Embryonic facial prominence (tissue), 1 donor: Measurements from ENCODE around the gene KCNC4.

Experiments used
- DNase-seq: peaks from one replicate; pipeline ENCODE4 v3.0.0-alpha.2; 2016; ENCODE audit errors: extremely low spot score

KCNC4 gene

DNA sequence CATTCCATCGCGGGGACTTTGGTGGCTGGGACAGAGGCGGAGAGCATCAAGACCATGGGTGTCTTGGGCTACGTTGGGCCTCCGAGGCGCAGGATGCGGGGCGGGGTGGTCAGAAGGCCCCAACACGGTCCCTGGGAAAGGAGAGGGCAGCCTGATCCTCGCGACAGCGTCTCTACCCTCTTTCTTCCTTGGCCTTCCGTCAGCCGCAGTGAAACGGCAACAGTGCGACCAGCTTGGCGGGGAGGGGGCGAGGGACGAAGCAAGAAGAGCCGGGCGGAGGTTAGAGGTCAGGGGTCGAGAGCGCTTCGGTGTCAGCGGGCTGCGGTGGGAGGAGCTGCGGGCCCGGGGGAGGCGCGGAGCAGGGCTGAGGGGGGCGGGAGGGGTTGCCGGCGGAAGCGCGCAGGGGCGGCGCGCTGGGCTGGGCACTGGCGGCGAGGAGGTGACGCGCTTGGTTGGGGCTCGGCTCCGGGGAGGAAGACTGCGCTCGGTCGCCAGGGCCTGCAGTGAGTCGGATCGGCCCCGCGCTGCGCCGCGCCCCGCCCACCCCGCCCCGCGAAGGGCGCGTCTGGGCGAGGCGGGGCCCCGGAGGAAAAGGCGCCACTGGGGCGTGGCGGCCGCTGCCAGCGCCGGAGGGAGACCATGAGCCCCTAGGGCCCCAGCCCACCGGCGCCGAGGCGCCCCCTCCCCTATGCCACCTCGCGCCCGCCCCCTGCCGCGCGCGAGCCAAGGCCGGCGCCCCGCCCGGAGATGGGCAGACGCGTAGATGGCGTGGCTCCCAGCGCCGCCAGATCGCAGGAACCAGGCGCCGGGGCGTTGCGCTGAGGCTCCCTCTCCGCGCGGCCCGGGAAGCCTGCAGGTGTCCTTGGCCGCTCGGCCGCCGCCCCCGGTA lies at the start of gene KCNC4:
Gene KCNC4, plus strand, starts transcription at position 600 of the 889 bp plus-strand sequence. CDS start 1,186 bp downstream, outside the sequence.
- DNase-seq: no peak

DNA sequence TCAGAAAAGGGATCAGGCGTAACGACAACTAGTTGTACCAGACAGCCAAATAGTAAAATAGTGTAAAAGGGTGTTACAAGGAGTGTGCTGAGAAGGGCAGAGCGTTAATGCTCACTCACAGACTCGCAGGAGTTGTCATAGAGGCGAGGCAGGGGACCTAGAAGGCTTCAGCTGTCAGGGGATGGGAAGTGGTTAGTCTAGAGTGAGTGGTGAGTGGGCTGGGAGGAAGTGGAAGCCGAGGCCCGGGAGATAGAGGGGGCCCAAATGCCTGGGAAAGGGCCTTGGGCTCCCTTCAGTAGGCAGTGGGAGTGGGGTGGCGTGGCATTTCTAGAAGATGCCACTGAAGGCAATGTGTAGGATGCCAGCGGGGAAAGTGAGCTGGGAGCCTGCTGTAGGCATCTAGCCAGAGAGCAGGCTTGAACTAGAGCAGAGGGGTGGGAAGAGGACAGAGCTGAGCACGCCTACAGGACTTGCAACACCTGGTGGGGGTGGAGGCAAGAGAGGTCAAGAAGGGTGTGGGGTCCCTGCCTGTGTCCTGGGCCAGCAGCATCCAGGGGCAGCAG lies 49.5 kb upstream of the KCNC4 start:
- DNase-seq: no peak

DNA sequence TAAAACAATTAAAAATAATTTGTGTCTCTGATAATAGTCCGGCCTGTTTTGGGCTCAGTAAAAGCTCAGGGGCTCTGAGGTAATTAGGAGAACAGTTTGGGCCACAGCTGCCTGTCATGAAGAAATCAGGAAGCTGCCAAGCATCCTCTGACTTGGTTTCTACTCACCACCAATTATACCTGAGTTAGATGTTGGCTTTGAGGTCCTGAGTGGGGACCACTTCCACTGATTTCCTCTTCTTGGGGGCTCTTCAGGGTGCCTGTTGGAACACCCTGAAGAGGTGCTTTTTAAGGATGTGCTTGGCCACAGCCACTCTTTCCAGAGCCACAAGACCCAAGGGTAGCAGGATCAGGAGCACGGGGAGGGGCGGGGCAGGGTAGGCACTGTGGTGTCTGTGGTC lies 48.9 kb upstream of the KCNC4 start:
- no peak for DNase-seq

DNA sequence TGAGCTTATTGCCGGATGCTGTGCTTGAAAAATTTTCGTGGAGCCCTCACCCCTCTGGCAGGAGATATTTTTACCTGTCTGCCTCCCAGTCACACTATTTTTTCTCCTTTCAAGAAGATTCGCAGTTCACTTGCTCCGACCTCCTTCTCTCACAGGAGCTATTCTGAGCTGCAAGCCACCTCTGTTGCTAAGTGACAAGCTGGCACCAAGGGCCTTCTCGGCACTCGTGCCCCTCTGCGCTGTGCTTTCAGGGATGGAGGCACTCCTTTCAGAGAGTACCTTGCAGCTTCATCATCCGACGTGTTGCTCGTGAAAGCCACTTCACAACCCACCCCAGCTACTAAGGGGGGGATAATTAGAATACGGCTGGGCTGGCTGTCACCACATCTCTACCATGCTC lies 48.3 kb upstream of the KCNC4 start:
- DNase-seq: no peak

DNA sequence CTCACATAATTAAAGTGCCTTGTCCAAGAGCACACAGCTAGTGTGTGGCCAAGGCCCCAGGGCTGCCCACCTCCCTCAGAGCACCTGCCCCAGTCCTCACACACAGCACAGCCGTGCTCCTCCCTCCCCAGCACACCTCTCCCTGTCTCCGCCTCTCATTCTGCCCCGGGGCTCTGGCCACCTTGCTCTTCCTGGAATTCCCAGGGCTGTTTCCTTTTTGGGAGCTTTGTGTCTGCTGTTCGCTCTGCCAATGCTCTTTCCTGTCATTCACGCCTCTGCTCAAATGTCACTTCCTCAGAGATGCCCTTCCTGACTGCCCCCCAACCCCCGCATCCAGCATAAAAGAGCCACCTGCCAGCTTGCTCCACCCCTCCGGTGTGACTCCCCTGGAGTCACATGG lies 46.5 kb upstream of the KCNC4 start:
- no peak for DNase-seq

DNA sequence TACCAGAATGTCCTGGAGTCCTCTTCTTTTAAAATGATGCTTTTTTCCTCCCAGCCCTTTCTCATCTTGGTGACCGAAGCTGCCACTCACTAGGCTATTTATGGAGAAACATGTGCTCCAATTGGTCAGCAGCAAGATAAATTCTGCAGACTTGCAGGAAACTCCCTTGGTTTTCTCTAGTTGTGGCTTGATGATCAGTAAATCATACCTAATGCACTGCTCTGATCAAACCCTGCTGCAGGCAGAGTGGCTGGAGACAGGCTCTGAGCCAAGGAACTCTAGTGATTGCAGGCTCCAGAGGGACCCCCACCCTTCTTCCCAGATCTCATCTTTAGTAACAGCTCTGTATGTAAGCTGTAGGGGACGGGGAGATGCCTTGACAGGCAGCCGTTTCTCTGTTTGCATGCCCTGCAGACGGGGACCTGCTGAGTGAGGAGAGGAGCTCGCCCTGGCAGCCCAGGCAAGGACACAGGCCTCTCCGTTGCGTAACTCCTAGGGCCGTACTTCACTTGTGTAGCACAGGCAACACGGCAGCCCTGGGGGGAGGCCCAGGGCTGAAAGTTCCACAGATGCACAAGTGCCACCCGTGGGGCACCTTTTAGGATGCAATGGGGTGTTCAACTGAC lies 45.3 kb upstream of the KCNC4 start:
- no peak for DNase-seq

DNA sequence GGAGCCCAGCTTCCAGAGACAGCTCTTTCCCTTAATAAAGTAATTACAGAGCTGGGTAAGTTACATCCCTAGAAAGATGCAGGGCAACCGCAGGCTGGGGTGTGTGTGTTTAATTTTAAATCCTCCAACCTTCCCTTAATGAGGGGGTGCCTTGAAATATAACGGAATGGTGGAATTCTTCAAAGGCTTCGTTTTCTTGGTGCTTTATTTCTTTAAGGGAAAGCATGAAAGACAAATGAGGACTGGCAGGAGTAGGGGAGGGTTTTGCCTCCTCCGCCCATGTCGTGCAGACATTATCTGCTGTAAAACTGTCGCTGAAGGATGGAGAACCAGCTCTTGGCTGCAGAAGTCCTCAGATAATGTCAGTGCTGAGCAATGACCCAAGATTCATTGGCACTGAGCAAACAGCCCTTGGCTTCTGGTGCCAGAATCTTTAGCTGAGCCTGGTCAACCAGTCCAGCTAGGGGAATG lies 44.3 kb upstream of the KCNC4 start:
- DNase-seq: no peak

DNA sequence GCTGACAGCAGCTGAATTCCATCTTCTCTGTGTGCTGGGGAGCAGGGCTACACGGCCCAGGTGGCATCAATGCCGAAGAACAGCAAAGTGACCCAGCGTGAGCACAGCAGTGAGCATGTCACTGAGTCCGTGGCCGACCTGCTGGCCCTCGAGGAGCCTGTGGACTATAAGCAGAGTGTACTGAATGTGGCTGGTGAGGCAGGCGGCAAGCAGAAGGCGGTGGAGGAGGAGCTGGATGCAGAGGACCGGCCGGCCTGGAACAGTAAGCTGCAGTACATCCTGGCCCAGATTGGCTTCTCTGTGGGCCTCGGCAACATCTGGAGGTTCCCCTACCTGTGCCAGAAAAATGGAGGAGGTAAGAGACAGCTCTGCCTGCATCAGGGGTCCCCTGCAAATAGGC lies 43.3 kb upstream of the KCNC4 start:
- DNase-seq: no peak

DNA sequence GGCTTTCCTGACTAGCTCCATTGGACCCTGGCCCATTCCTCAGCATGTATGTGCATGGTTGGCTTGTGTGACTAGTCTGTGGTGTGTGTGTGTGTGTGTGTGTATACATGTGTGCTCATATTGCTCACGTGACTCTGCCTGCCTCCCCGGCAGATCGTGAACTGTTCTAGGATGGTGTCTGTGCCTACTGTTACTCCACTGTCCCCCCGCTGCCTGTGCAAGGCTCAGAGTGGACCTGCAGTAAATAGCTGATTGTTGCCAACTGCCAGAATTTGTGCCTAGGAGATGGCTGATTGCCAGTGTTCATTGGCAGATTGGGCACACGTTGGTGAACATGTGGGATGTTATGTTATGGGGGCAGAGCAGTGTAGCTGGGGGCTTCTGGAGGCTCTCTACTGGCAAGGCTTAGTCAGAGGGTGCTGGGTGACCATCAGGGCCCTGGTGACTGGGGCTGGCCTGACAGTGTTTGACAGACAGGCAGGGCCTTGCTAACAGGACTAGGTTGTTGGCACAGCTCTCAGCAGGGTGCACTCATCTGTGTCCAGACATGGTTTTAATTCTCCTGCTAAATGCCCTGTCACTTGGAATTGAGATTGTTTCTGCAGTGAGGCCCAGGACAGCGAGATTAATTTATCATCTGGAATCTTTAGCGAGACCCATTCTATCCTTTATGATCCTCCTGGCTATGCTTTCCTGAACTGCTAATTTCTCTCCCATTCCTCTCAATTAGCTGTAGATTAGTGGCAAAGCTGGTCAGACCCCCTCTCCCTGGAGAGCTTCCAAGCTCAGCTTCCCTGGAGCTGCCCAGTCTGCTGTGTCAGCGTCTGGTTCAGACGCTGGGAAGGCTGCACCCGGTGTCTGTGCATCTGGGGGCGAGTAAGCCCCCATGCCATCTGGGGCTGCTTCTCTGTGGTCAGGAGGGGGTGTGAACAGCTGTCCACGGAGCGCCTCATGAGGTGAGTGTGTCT lies 39.1 kb upstream of the KCNC4 start:
- DNase-seq: no peak

DNA sequence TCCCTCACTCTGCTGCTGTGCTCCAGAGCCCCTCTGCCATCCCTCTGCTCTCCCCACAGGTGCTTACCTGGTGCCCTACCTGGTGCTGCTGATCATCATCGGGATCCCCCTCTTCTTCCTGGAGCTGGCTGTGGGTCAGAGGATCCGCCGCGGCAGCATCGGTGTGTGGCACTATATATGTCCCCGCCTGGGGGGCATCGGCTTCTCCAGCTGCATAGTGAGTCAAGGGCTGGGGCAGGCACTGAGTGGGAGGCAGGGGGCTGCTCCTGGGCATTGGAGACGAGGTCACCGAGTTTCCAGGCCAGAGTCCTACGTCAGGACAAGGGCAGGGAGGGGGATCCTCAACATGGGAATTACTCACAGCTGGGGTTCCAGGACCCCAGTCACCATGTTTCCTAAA lies 38.1 kb upstream of the KCNC4 start:
- no peak for DNase-seq

DNA sequence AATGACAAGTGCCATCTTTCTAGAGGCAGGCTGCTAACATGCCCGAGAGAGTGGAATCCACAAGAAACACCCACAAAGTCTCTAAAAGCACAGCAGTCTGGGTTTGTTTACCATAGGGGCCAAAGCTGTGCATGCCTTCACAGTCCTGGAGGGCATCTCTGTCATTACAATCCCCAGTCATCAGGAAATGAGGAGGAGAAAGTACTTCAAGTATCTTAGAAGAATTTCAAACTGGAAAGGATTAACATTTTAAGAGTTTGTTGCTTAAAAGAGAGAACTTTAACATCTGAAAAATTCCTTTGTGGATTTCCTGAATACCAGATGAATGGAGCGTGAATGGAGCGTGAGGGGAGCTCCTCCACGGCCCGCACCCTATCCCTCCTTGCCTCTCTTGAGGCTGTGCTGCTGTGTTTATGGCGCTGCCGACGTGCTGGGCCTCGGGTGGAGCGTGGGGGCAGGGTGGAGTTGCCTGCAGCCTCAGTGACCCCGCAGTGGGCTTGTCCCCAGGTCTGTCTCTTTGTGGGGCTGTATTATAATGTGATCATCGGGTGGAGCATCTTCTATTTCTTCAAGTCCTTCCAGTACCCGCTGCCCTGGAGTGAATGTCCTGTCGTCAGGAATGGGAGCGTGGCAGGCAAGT lies 36.5 kb upstream of the KCNC4 start:
- no peak for DNase-seq

DNA sequence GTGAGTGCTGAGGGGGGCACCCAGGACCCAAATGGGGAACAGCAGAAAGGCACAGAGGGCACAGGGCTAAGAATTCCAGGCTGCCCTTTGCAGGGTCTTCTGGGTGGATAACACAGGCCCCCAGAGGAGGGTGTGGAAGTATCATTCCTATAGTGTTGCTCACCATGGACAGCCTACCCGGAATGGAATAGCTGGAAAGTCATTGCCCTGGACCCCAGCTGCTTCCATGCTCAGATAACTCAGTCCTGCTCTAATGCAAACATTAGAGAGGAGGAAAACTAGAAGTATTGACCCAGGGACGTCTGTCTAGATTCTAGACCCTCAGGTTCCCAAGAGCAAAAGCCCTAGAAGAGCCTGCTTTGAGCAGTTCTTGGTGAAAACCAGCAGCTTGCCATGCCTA lies 35.2 kb upstream of the KCNC4 start:
- DNase-seq: no peak

DNA sequence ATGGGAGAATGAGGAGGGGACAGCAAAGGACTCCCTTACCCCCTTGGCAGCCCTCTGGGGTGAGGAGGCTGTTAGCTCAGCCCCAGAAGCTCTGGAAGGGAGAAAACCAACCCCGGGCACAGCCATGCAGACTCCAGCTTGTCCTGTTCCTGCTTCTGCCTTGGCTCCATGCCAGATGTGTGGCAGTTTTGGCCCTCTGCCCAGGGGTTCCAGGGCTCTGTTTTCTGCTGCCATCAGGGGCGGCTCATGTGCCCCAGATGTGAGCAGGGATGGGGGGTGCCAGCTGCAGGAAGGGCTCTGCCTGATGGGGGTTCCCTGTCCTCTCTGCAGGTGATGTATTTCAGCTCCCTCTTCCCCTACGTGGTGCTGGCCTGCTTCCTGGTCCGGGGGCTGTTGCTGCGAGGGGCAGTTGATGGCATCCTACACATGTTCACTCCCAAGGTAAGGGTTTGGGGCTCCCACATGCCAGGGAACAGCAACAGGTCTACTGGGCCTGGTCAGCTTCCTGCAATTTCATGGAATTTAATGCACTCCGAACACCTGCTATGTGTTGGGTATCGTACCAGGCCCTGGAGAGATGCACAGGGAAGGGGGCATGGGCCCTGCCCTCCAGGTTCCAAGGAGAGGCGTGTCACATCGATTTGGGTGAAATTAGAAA lies 33.7 kb upstream of the KCNC4 start:
- no peak for DNase-seq

DNA sequence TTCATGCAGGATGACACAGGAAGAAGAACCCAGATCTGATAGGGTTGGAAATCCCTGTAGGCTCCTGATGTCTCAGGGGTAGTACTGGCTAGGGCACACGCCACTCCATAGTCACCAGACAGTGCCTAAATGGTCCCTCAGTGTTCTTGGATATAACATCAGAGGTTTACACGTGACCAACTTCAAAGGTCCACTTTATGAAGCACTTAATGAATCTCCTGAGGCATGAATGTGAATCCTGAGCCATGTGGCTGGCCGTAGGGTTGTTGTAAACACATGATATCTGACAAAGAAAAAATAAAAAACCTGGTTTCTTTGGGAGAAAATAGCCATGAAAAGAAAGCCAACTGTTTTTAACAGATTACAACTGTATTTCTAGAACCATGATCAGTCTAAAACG lies 32.3 kb upstream of the KCNC4 start:
- DNase-seq: no peak

DNA sequence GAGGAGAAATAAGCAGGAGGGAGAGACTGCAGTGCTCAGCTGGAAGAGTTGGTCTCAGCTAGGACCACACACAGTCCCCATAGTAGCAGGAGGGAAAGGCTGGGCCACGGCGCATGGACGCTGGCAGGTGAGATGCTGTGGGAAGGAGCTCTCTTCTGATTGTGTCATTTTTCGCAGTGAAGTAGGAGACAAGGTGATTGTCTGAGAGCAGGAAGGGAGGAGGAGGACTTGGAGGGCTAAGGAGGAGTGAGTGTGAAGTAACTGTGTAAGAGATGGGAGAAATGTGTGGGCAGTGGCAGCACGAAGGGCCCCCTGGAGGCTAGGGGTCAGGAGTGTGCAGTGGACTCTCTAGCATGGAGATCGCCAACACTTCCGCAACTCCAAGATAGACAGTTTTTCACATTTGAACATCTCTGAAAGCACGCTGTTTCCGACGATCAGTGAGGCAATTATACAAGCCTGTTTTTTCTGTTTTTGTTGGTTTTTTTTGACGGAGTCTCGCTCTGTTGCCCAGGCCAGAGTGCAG lies 26.4 kb upstream of the KCNC4 start:
- DNase-seq: no peak

DNA sequence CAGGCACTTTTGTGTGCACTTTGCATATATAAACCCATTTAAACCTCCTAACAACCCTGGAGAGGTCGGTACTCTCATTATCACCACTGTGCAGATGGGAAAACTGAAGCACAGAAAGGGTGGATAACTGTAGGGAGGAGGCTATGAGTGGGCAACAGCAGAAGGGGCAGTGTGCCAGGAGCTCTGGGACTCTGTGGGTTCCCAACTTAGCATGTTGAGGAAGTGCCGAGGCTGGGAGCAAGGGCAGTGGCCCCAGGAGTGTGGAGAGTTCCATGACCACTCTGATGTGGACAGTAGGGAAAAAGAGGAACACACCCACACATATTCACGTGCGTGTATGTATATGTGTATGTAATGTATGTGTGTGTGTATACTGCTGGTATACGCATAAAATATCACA lies 25.7 kb upstream of the KCNC4 start:
- DNase-seq: no peak

DNA sequence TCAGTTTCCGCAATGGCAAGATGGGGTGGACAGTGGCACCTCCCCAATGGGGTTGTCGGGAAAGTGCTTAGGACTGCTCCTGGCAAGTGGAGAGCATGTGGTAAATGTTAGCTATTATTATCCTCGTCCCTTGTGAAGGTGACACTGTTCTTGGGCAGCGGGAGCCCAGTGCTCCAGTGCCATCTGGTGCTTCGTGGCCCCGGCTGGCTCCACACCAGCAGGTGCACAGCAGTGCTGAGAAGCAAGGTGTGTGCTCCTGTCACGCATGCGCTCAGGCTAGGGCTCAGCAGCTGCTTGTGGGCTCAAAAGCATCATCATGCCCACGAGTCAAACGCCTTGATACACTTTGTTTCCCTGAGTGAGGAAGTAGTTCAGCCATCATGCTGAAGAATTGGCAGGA lies 24.9 kb upstream of the KCNC4 start:
- no peak for DNase-seq

DNA sequence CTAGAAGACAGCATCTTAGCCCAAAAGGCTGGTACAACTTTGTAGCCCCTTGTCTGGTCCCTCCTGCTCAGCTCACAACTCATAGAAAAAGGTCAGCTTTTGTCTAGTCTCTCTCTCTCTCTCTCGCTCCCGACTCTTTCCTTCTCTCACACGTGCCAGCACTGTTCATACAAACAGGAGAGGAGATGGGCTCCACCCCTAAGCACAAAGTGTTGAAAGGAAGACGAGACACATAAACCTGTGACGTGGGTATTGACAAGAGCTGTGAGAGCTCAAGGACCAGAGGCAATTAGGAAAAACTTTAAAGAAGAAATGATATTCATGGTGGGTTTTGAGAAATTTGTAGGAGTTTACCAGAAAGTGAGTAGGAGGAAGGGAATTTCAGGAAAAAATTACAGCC lies 23.6 kb upstream of the KCNC4 start:
- no peak for DNase-seq

DNA sequence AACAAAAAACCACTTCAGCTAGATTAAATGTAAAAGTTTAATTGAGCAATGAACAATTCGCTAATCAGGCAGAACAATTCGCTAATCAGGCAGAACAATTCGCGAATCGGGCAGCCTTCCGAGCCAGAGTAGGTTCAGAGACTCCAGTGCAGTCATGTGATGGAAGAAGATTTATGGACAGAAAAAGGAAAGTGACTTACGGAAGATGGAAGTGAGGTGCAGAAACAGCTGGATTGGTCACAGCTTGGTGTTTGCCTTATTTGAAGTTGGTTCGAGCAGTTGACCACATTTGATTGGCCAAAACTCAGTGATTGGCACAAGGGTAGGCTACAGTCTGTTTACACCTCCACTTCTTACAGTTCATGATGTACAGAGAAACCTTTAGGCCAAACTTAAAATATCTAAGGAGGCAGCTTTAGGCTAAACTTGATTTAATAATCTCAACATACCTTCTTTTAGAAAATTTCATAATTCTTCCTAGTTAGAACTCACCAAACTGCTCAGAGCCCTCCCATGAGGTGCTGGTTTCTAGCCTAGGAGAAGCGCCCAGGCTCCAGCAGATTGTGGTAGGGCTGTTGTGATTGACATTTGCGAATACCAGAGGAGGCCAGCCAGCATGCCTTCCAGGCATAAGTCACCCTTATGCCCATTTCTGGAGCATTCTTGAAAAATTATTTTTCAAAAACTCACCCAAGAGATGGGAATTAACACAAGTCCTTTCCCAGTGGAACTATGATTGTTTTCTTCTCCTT lies 22.8 kb upstream of the KCNC4 start:
- no peak for DNase-seq
